Measurements from ENCODE around the gene CMTM7. TPM values are rescaled to one million over a fixed set of nuclear protein-coding genes. Genes with fewer than 3 reads are reported as not detected.

The CMTM7 gene
- polyA plus RNA-seq, 1 of the 3 experiments (the other 2 are of a cell fraction) = 50.1 TPM

DNA sequence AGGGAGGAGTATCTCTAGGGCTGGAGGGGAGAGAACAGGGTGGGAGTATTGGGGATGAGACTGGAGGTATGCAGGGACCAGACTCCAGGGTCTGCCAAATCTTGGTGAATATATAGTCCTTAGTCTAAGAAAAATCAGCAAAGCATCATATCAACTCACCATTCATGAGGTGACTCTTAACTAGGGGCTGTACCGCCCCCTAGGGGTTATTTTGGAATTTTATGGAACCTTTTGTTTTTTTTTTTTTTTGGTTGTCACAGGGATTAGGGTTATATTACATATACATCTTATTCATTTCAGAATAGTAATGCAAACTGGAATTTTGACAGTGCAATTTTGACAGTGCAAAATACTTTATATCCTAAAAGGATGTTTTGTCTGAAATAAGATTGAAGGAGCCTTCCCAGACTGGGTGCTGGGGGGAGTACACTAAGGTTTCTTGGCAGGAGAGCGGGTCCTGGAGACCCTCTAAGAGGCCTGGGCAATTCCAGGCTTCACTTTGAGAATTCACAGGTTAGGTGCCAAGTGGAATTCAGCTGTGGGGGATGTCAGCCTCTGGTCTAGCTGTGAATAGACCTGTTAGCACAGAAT lies 7.5 kb downstream of the CMTM7 start (continued):
- TF ChIP-seq, protein P1, sequence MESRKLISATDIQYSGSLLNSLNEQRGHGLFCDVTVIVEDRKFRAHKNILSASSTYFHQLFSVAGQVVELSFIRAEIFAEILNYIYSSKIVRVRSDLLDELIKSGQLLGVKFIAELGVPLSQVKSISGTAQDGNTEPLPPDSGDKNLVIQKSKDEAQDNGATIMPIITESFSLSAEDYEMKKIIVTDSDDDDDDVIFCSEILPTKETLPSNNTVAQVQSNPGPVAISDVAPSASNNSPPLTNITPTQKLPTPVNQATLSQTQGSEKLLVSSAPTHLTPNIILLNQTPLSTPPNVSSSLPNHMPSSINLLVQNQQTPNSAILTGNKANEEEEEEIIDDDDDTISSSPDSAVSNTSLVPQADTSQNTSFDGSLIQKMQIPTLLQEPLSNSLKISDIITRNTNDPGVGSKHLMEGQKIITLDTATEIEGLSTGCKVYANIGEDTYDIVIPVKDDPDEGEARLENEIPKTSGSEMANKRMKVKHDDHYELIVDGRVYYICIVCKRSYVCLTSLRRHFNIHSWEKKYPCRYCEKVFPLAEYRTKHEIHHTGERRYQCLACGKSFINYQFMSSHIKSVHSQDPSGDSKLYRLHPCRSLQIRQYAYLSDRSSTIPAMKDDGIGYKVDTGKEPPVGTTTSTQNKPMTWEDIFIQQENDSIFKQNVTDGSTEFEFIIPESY (IDR thresholded peaks at IDR 0.05; ENCODE audit: borderline replicate concordance, low read depth) = no peak
- no peak for TF ChIP-seq TEAD4 (IDR thresholded peaks at IDR 0.05; ENCODE audit: borderline replicate concordance, insufficient read depth)
- TF ChIP-seq RAD21 (IDR thresholded peaks at IDR 0.05; ENCODE audit: low read length) = peak; percentile 81

DNA sequence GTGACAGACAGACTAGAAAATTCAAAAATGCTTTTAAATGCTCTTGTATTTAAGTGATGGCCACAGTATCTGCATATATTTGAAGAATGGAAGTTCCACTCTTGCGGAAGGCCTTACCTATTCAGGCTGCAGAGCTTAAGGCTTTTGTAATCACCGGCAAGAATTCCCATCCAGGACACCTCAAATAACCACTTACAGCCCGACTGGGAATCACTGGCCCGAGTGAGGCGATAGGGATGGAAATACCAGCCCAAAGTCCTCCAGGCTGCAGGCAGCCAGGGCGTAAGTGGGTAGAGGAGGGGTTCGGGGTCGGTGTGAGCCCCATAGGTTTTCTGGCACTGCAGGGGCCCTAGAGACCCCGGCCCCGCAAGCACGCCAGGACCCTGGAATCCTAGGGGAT lies 9.5 kb downstream of the CMTM7 start:
- CTCF ChIA-PET = interaction anchor here (1.1 to 2.6 kb wide), 8 partner anchors 9 to 225 kb away, joined by 3 to 11 read pairs (median 4); partner anchors contain the start of gene CMTM7
- H3K79me2 ChIP-seq (ENCODE audit: insufficient read depth) = peaks cover 81% of the 10 kb centered on the region
- POLR2A ChIA-PET = interaction anchor here (0.6 kb wide), 1 partner anchor 67 kb away, joined by 4 read pairs; no protein-coding TSS in a partner anchor
- no peaks in the 10 kb centered on the region for H3K9me2 ChIP-seq
- peak overlapping the region; percentile 80 for H2AFZ ChIP-seq (ENCODE audit: low read depth)
- no peaks in the 10 kb centered on the region for H3K36me3 ChIP-seq (replicated peaks in 1 of 2; ENCODE audit: control insufficient read depth in 1 of 2, insufficient read depth in 2 of 2, low read length in 1 of 2)
- DNase-seq = no peak
- no peaks in the 10 kb centered on the region for H4K20me1 ChIP-seq (ENCODE audit: insufficient read depth)
- peak overlapping the region; percentile 77 for H3K9ac ChIP-seq
- peaks cover 7 to 8% of the 10 kb centered on the region in 2 experiments; a peak in 3 of 4 replicates for H3K4me1 ChIP-seq (ENCODE audit: control insufficient read depth in 1 of 2, insufficient read depth in 2 of 2, low read depth in 1 of 2, low read length in 1 of 2)
- H3K9me3 ChIP-seq = no peaks in the 10 kb centered on the region
- 38% methylated on average over 10 of the region's 11 CpGs for WGBS (ENCODE audit: low lambda C conversion rate)
- H3K4me3 ChIP-seq (ENCODE audit: low read depth in 2 of 2, low read length in 1 of 2) = peak overlapping the region; percentile 40 to 54
- H3K27ac ChIP-seq (ENCODE audit: low read depth in 2 of 2, low read length in 1 of 2) = peak overlapping the region; percentile 76 to 97
- TF ChIP-seq, protein P2, sequence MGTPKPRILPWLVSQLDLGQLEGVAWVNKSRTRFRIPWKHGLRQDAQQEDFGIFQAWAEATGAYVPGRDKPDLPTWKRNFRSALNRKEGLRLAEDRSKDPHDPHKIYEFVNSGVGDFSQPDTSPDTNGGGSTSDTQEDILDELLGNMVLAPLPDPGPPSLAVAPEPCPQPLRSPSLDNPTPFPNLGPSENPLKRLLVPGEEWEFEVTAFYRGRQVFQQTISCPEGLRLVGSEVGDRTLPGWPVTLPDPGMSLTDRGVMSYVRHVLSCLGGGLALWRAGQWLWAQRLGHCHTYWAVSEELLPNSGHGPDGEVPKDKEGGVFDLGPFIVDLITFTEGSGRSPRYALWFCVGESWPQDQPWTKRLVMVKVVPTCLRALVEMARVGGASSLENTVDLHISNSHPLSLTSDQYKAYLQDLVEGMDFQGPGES (IDR thresholded peaks at IDR 0.05; ENCODE audit: low read depth, low read length) = no peak
- no peak for TF ChIP-seq GABPA (IDR thresholded peaks at IDR 0.05; ENCODE audit: low read depth)
- no peak for TF ChIP-seq FOSL2 (IDR thresholded peaks at IDR 0.05; ENCODE audit: borderline replicate concordance, low read depth)
- TF ChIP-seq SIN3A (IDR thresholded peaks at IDR 0.05; ENCODE audit: borderline replicate concordance, low read depth, low read length) = no peak
- no peak for TF ChIP-seq MEF2A (IDR thresholded peaks at IDR 0.05; ENCODE audit: borderline replicate concordance, low read depth)
- TF ChIP-seq YY1 (IDR thresholded peaks at IDR 0.05; ENCODE audit: low read depth) = no peak
- TF ChIP-seq, protein P3, sequence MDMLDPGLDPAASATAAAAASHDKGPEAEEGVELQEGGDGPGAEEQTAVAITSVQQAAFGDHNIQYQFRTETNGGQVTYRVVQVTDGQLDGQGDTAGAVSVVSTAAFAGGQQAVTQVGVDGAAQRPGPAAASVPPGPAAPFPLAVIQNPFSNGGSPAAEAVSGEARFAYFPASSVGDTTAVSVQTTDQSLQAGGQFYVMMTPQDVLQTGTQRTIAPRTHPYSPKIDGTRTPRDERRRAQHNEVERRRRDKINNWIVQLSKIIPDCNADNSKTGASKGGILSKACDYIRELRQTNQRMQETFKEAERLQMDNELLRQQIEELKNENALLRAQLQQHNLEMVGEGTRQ (IDR thresholded peaks at IDR 0.05; ENCODE audit: borderline replicate concordance, low read depth, low read length) = no peak
- TF ChIP-seq, protein P4, sequence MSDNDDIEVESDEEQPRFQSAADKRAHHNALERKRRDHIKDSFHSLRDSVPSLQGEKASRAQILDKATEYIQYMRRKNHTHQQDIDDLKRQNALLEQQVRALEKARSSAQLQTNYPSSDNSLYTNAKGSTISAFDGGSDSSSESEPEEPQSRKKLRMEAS (IDR thresholded peaks at IDR 0.05; ENCODE audit: low read depth) = no peak
- TF ChIP-seq MXI1 (IDR thresholded peaks at IDR 0.05; ENCODE audit: low read depth, low read length) = no peak
- TF ChIP-seq, protein P5, sequence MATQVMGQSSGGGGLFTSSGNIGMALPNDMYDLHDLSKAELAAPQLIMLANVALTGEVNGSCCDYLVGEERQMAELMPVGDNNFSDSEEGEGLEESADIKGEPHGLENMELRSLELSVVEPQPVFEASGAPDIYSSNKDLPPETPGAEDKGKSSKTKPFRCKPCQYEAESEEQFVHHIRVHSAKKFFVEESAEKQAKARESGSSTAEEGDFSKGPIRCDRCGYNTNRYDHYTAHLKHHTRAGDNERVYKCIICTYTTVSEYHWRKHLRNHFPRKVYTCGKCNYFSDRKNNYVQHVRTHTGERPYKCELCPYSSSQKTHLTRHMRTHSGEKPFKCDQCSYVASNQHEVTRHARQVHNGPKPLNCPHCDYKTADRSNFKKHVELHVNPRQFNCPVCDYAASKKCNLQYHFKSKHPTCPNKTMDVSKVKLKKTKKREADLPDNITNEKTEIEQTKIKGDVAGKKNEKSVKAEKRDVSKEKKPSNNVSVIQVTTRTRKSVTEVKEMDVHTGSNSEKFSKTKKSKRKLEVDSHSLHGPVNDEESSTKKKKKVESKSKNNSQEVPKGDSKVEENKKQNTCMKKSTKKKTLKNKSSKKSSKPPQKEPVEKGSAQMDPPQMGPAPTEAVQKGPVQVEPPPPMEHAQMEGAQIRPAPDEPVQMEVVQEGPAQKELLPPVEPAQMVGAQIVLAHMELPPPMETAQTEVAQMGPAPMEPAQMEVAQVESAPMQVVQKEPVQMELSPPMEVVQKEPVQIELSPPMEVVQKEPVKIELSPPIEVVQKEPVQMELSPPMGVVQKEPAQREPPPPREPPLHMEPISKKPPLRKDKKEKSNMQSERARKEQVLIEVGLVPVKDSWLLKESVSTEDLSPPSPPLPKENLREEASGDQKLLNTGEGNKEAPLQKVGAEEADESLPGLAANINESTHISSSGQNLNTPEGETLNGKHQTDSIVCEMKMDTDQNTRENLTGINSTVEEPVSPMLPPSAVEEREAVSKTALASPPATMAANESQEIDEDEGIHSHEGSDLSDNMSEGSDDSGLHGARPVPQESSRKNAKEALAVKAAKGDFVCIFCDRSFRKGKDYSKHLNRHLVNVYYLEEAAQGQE (IDR thresholded peaks at IDR 0.05; ENCODE audit: low read depth, low read length) = no peak
- TF ChIP-seq TCF12 (IDR thresholded peaks at IDR 0.05) = no peak
- no peak for TF ChIP-seq NFIC (IDR thresholded peaks at IDR 0.05; ENCODE audit: borderline replicate concordance)
- TF ChIP-seq, protein P6, sequence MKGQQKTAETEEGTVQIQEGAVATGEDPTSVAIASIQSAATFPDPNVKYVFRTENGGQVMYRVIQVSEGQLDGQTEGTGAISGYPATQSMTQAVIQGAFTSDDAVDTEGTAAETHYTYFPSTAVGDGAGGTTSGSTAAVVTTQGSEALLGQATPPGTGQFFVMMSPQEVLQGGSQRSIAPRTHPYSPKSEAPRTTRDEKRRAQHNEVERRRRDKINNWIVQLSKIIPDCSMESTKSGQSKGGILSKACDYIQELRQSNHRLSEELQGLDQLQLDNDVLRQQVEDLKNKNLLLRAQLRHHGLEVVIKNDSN (IDR thresholded peaks at IDR 0.05; ENCODE audit: borderline replicate concordance, low read depth) = no peak
- no peak for TF ChIP-seq ELF1 (IDR thresholded peaks at IDR 0.05)
- TF ChIP-seq TEAD4 (IDR thresholded peaks at IDR 0.05; ENCODE audit: borderline replicate concordance, insufficient read depth) = no peak
- no peaks in the 10 kb centered on the region for H3K27me3 ChIP-seq (ENCODE audit: insufficient read depth)
- H3K4me2 ChIP-seq = peak overlapping the region; percentile 88
- H3F3A ChIP-seq (replicated peaks; ENCODE audit: insufficient read depth) = peaks cover 21% of the 10 kb centered on the region

Data from SK-N-SH (cell line).